HG03064 (cell line): ENCODE measurements around the gene ZNF219.
A peak's percentile ranks its signal among the peaks of the same experiment; 100 is the strongest.

Experiments used
- ATAC-seq: cut with Tn5 transposase; IDR thresholded peaks from one replicate; pipeline ENCODE4 v1.9.1; 2021; ENCODE audit warnings: low read depth; ENCODE audit not compliant: unreplicated experiment

ZNF219 gene

DNA sequence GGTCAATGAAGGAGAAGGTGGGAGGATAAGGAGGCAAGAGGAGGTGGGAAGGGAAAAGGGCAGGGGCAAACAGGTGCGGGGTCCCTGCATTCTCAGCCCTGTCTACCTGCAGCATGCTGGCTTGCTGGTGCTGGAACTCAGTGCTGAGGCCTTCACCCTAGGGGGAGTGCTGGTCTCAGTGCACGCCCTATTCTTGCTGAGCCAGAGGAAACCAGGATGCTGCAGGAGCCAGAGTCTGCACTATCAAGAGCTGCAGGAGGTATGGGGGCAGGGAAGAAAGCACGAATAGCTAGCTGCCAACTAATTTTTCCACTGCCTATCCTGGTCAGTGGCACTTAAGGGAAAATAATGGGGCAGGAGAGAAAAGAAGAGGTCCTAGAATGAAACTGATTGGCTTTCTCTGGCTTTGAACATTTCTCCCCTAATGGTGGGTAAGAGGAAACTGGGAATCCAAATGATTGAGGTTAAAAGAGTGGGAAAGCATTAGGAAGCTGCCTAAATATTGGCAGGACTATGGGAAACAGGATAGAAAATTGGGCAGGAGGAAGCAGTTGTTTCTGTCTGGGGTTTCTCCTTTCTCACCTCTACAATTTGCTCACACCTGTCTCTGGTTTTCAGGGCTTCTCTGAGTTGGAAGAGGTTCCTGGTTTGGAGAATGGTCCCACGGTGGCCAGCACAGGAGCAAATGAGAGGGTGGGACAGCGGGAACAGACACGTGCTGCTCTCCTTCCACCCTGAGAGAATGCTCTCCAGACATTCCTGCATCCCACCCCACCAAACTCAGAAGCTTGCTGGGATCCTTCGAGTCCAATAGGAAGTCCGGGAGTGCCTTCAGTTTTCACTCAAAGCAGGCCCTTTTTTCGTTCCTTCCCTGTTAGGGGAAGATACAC lies 4.3 kb upstream of the ZNF219 start:
- no peak for ATAC-seq

GRCh38 chr14:21101802-21102413 lies 3.5 kb upstream of the ZNF219 start:
- no peak for ATAC-seq

DNA sequence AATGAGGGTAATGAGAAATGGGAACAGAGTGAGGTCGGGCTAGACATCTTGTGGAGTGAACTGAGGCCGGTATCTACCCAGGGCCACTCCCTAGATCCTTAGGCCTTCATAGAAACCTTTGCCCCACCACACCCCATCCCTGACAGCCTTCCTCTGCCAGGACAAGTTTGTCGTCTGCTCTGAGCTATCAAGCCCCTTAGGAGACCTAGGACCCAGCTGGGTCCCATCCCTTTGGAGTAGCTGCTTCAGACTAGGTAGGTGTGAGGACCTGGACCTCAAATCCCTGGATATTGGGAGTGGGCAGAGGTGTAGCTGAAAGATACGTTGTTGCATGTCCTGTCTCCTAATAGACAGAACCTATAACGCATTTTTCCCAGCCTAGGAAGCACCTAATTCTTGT lies 2.5 kb upstream of the ZNF219 start, which contains the start of gene TMEM253:
TSS of gene TMEM253 (plus strand) at position 136 of the 400 bp plus-strand sequence. CDS start 278 bp downstream, outside the sequence.
- ATAC-seq: no peak

DNA sequence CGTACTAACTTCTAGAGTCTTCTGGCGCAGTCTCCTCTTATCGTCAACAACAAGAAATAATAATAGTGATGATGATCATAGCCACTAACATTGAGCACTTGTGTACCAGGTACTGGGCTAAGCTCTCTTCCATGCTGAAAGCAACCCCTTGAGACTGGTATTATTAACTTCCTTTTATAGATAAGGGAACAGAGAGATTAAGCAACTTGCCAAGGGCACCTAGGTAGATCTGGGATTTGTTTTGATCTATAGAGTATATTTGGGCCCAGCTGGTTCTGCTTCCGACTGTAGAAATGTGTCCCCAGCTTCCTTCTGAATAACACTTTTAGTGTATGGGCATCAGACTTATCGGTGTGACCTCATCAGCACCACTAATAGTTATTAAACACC lies 1.1 kb upstream of the ZNF219 start:
- ATAC-seq: no peak

DNA sequence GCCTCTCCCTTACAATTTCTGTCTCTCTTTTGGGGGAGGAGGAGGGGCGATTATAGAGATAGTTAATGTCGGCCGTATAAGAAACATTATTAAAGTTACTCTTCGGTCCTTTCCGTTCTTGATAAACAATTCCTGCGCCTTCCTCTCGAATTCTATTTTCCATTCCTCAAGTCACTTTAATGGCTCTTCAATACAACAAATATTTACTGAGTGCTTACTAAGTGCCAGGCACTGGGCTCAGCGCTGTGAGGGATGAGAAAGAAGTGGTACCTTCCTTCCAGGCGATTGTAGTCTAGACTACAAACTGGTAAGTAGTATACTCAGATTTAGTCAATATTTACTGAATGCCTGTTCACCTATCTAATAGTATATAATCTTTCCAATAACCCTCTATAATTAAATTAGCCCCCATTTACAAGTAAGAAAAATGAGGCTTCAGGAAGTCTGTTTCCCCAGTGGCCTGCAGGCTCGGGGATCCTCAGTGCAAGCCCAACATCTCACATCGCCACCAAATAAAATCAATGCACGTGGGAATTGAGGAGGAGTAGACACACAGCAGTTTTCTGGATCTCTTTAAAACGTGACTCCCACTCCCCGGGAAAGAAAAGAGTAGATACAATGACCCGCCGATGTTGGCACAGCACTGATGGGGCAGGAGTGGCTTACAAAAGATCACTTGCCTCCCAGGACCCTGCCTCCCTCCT lies 589 bp upstream of the ZNF219 start:
- ATAC-seq: no peak

DNA sequence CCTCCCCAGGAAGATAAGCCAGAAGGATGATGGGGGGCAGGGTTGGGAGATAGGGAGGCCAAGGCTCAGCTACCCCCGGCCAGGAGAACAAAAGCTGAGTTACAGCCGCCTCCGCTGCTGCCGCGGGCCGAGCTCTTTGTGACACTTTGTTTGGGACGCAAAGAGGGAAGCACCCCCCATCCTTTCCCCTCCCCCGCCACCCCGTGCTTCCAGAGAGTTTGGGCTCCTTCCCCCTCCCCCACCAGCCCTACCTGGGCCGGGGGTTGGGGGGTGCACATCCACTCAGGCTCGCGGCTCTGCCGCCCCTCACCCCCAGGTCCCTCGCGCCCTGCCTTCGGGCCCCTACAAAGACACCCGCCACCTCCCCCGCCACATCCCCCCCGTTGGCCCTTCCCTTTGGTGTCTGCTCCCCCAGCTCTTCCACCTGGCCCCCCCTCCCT lies 799 bp downstream of the ZNF219 start:
- ATAC-seq: no peak

DNA sequence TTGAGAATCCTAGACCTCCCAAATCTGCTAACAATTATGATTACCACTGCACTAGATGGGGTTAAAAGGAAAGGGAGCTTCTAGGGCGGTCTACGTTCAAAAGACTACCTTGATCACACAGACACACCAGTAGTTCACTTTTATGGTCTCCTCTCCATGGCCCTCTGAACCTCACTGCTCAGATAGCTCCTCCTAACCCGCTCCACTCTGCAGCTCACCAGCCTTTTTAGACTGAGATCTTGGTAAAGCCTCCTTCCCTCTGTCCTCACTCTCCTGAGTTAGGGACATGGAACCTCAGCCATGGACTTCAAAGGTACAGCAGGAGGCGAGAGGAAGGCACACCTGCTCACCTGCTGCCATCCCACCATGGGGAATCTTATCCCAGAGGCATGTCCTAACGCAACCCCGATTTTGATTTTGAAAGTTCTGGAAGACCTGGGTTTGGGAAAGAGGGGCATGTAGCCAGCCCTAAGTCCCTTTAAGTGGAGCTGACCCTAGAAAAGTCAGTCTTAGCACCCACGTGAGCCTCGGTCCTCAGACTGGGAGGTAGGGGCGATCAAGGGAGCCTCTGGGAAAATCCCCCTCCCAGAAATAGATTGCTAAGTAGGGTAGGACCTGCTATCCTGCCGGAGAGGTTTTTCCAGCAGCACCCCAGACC lies 1.3 kb downstream of the ZNF219 start:
- ATAC-seq: no peak

- ATAC-seq: no peak
Observed at GRCh38 chr14:21096438-21096837, 2.0 kb downstream of the ZNF219 start.

DNA sequence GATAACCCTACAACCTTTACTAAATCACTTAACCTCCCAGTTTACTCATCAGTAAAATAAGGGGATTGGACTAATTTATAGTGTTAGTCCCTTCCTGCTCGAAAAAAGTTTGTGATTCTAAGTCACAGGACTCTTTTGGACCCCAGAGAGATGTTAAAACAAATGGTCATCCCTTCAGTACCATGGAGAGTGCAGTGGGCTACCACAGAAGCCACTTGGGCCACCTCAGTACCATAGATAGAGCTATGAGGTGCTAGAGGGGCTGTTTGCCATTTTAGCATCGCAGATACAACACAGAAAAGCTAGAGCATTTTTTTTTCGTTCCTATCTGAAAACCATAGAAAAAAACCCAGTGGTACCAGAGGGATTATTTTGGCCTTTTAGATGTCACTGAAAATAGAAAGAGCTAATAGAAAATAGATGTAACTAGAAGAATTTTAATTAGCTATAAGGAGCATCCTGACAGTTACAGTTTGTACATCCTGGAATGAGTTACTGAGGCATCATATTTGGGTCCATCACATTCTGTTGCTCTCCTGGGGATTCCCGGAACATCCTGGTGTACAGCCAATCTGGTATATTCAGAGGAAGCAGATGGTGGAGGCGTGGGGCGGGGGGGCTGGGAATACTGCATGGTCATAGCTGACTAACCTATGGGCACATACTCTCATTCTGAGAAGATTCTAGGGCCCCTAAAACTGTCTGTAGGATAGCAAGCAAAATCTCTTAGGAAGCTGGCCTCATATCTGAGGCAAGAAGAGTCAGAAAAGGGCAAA lies 2.8 kb downstream of the ZNF219 start:
- ATAC-seq: no peak

DNA sequence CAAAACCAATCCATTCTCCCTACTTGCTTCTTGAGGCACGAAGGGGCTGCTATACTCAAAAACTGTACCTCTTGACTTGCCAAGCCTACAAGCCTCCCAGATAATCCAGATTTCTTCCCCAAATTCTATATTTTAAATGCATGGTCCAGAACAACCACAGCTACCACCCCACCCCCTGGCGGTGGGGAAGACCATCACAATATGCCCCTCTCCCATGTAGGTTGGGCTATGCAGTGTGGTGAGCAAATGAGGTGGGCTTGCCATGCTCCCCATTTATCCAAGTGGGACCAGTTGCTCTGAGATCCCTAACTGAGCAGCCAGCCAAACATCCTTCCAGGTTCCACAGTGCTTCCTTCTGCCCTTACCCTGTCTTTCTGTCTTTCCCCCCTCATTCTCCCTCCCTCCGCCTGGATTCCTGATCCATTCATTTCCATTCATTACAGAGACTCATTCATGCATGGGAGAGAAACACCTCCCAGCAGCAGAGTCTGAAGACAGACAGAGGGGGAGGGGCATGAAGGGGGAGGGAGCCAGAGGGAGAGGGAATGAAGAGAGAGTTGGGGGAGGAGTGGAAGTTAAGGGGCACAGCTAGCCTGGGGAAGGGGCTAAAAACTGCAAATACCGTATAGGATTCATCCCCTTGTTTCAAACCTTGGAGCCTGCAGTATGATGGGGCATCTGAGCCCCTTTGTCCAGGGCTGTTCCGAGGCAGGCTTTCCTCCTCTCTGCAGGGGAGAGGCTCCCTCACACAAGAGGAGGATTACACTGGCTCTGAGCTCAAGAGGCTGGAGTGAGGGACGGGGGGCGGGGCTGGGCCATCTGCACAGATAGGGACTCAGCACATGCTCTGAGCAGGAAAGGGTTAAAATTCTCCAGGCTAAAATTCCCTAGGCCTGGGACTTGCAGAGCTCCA lies 4.4 kb downstream of the ZNF219 start:
- ATAC-seq: no peak

DNA sequence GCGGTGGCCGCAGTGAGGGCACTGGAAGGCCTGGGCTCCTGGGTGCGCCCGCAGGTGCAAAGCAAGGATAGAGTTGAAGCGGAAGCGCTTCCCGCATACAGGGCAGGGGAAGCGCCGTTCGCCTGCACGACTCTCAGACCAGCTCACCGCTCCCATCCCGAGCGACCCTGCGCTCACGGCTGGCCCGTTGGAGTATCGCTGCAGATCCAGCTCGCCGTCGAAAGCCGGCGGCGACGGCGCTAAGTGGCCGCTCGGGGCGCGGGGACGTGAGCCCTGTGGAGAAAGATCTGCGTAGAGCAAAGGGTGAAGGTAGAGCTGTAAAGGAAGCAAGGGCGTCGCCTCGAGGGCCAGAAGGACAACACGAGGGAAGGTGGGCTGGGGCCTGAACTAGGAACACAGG lies 5.4 kb downstream of the ZNF219 start:
- ATAC-seq: no peak

GRCh38 chr14:21092273-21093011 lies 6.0 kb downstream of the ZNF219 start:
- peak; percentile 76 for ATAC-seq

DNA sequence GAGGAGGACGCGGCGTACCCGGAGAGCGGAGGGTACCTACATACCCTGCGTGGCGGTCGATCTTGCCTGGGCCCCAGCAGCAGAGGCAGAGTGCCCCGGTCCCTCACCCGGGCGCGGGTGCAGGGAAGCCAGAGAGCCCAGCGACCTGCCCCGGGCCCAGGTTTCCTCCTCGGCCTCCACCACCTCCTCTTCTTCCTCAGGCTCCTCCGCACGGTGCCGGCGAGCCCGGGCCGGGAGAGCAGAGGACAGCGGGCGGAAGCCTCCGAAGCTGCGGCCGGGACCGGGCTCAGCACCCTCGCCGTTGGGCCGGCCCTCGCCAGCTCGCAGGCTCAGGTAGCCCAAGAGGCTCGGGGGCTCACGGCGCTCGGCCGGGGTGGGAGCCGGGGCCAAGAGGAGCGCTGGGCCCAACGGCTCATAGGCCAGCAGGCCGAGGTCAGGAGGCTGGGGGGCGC lies 6.6 kb downstream of the ZNF219 start:
- ATAC-seq: no peak

DNA sequence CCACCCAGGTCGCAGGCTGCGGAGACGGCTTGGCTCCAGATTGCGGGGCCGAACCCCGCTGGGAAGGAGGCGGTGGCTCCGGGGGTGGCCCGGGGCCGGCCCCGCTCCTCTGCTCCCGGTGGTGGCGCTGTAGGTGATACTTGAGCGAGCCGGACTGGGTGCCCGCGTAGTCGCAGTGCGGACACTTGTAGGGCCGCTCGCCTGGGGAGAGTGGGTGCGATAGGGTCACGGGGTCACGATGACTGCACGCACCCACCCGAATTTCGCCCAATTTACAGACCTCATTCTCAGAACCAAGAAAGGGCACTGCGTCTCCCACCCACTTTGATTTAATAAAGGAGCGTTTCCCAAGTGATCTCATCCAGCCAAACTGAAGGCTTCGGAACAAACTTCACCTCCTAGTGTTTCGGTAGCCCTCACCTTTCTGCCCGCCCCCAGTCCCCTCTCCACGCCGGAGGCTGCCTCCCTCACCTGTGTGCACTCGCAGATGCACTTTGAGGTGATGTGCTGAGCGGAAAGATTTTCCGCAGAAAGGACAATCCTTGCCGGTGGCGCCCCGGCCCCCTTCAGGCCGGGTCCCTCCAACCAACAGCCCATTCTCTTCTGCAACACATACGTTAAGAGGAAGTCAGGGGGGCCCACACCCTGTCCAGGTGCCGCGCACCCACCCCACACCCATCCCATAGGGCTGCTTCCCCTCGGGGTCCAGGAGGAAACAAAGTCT lies 7.4 kb downstream of the ZNF219 start:
- no peak for ATAC-seq

GRCh38 chr14:21090194-21090939 lies 8.1 kb downstream of the ZNF219 start:
- ATAC-seq: no peak

DNA sequence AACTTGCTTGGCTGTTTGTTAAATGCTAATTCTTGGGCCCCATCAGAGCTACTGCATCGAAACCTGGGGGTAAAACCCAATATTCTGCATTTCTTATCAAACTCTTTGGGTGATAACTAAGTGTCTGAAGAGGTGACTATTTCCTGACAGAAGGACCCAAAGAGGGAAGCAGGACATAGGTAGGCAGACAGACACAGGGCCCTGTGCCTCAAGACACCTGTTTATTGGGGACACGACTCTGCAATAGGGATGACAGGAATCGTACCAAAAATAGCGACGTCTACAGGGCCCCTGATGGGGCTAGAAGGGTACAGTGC lies 8.6 kb downstream of the ZNF219 start:
- ATAC-seq: no peak

- no peak for ATAC-seq
Observed at GRCh38 chr14:21089271-21089670, 9.2 kb downstream of the ZNF219 start.
